Measurements from ENCODE around the gene CHRM1. TPM values are rescaled to one million over a fixed set of nuclear protein-coding genes. Genes with fewer than 3 reads are reported as not detected.

Gene CHRM1
- total and polyA plus RNA-seq, 2 of the 13 experiments (the other 11 are each of a cell fraction or from before 2014, with no cell fraction given): not detected

DNA sequence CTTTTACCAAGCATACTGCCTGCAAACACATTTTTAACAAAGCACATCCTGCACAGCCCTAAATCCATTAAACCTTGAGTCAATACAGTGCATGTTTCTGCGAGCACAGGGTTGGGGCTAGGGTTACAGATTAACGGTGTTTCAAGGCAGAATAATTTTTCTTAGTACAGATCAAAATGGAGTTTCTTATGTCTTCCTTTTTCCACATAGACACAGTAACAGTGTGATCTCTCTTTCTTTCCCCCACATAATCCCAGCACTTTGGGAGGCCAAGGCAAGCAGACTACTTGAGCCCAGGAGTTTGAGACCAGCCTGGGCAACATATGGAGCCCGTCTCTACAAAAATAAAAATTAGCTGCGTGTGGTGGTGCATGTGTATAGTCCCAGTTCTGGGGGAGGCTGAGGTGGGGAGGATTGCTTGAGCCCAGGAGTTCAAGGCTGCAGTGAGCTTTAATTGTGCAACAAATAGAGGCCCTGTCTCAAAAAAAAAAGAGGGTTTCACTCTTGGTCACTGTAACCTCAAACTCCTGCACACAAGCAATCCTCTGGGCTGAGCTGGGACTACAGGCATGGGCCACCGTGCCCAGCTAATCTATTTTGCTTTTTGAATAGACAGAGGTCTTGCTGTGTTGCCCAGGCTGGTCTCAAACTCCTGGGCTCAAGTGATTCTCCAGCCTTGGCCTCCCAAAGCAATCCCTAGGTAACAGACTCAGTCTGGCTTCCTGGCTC is 60.2 kb downstream of the CHRM1 start (continued):
- no peak for TF ChIP-seq FOXA1 (IDR thresholded peaks at IDR 0.05)
- TF ChIP-seq FOXA1 (CRISPR knock-in tag; IDR thresholded peaks at IDR 0.05): 0 out of 2 replicates have a peak, but pooled peaks have one; percentile 49
- TF ChIP-seq, protein P1, sequence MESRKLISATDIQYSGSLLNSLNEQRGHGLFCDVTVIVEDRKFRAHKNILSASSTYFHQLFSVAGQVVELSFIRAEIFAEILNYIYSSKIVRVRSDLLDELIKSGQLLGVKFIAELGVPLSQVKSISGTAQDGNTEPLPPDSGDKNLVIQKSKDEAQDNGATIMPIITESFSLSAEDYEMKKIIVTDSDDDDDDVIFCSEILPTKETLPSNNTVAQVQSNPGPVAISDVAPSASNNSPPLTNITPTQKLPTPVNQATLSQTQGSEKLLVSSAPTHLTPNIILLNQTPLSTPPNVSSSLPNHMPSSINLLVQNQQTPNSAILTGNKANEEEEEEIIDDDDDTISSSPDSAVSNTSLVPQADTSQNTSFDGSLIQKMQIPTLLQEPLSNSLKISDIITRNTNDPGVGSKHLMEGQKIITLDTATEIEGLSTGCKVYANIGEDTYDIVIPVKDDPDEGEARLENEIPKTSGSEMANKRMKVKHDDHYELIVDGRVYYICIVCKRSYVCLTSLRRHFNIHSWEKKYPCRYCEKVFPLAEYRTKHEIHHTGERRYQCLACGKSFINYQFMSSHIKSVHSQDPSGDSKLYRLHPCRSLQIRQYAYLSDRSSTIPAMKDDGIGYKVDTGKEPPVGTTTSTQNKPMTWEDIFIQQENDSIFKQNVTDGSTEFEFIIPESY (CRISPR knock-in tag; IDR thresholded peaks at IDR 0.05): no peak
- TF ChIP-seq, protein P2, sequence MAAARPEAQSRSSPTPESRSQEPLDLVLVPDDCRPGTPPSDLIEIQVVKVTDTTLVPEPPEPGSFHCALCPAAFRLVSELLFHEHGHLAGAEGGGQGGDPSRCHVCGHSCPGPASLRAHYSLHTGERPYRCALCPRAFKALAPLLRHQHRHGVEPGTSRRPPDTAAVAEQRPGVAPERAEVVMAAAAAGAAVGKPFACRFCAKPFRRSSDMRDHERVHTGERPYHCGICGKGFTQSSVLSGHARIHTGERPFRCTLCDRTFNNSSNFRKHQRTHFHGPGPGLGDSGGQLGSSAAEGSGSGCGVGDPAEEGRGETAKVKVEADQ (CRISPR knock-in tag; IDR thresholded peaks at IDR 0.05; ENCODE audit: borderline replicate concordance): no peak
- TF ChIP-seq HNF4A (CRISPR knock-in tag; IDR thresholded peaks at IDR 0.05): peak; percentile 47
- peak; percentile 38; the same call in 1 of the 2 replicates for TF ChIP-seq CEBPG (CRISPR knock-in tag; IDR thresholded peaks at IDR 0.05)
- 0 out of 2 replicates have a peak, but pooled peaks have one; percentile 10 for TF ChIP-seq RARA (CRISPR knock-in tag; IDR thresholded peaks at IDR 0.05)
- TF ChIP-seq, protein P3, sequence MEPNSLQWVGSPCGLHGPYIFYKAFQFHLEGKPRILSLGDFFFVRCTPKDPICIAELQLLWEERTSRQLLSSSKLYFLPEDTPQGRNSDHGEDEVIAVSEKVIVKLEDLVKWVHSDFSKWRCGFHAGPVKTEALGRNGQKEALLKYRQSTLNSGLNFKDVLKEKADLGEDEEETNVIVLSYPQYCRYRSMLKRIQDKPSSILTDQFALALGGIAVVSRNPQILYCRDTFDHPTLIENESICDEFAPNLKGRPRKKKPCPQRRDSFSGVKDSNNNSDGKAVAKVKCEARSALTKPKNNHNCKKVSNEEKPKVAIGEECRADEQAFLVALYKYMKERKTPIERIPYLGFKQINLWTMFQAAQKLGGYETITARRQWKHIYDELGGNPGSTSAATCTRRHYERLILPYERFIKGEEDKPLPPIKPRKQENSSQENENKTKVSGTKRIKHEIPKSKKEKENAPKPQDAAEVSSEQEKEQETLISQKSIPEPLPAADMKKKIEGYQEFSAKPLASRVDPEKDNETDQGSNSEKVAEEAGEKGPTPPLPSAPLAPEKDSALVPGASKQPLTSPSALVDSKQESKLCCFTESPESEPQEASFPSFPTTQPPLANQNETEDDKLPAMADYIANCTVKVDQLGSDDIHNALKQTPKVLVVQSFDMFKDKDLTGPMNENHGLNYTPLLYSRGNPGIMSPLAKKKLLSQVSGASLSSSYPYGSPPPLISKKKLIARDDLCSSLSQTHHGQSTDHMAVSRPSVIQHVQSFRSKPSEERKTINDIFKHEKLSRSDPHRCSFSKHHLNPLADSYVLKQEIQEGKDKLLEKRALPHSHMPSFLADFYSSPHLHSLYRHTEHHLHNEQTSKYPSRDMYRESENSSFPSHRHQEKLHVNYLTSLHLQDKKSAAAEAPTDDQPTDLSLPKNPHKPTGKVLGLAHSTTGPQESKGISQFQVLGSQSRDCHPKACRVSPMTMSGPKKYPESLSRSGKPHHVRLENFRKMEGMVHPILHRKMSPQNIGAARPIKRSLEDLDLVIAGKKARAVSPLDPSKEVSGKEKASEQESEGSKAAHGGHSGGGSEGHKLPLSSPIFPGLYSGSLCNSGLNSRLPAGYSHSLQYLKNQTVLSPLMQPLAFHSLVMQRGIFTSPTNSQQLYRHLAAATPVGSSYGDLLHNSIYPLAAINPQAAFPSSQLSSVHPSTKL (CRISPR knock-in tag; IDR thresholded peaks at IDR 0.05): no peak
- TF ChIP-seq, protein P4, sequence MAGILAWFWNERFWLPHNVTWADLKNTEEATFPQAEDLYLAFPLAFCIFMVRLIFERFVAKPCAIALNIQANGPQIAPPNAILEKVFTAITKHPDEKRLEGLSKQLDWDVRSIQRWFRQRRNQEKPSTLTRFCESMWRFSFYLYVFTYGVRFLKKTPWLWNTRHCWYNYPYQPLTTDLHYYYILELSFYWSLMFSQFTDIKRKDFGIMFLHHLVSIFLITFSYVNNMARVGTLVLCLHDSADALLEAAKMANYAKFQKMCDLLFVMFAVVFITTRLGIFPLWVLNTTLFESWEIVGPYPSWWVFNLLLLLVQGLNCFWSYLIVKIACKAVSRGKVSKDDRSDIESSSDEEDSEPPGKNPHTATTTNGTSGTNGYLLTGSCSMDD (CRISPR knock-in tag; IDR thresholded peaks at IDR 0.05): no peak
- TF ChIP-seq CHD4 (IDR thresholded peaks at IDR 0.05; ENCODE audit: borderline replicate concordance, low read length): no peak
- TF ChIP-seq, protein P5, sequence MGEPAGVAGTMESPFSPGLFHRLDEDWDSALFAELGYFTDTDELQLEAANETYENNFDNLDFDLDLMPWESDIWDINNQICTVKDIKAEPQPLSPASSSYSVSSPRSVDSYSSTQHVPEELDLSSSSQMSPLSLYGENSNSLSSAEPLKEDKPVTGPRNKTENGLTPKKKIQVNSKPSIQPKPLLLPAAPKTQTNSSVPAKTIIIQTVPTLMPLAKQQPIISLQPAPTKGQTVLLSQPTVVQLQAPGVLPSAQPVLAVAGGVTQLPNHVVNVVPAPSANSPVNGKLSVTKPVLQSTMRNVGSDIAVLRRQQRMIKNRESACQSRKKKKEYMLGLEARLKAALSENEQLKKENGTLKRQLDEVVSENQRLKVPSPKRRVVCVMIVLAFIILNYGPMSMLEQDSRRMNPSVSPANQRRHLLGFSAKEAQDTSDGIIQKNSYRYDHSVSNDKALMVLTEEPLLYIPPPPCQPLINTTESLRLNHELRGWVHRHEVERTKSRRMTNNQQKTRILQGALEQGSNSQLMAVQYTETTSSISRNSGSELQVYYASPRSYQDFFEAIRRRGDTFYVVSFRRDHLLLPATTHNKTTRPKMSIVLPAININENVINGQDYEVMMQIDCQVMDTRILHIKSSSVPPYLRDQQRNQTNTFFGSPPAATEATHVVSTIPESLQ (CRISPR knock-in tag; conservative IDR thresholded peaks at IDR 0.05): no peak
- no peak; the same call in 1 of the 2 replicates for TF ChIP-seq ZNF788 (CRISPR knock-in tag; IDR thresholded peaks at IDR 0.05; ENCODE audit: borderline replicate concordance)
- no peak for TF ChIP-seq REL (CRISPR knock-in tag; conservative IDR thresholded peaks at IDR 0.05)
- 0 out of 2 replicates have a peak, but pooled peaks have one; percentile 9 for TF ChIP-seq HDAC2 (CRISPR knock-in tag; IDR thresholded peaks at IDR 0.05)
- TF ChIP-seq, protein P6, sequence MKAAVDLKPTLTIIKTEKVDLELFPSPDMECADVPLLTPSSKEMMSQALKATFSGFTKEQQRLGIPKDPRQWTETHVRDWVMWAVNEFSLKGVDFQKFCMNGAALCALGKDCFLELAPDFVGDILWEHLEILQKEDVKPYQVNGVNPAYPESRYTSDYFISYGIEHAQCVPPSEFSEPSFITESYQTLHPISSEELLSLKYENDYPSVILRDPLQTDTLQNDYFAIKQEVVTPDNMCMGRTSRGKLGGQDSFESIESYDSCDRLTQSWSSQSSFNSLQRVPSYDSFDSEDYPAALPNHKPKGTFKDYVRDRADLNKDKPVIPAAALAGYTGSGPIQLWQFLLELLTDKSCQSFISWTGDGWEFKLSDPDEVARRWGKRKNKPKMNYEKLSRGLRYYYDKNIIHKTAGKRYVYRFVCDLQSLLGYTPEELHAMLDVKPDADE (CRISPR knock-in tag; IDR thresholded peaks at IDR 0.05): no peak
- TF ChIP-seq ZNF572 (CRISPR knock-in tag; IDR thresholded peaks at IDR 0.05): no peak
- TF ChIP-seq CEBPB (IDR thresholded peaks at IDR 0.05; ENCODE audit: borderline replicate concordance, low read depth, low read length): peak; percentile 57; the same call in 1 of the 2 replicates
- TF ChIP-seq ZNF777 (CRISPR knock-in tag; IDR thresholded peaks at IDR 0.05): no peak

Measured in HepG2 (cell line).